HG03280 (cell line): Measurements from ENCODE around the gene ETV3L.
"Not testable (repeated sequence)": the region's sequence is repeated elsewhere in the genome, so short reads cannot be mapped to it uniquely, and the experiment has no call there.

ENCODE experiments used
- ATAC-seq: cut with Tn5 transposase; IDR thresholded peaks from one replicate; pipeline ENCODE4 v1.9.1; 2021; ENCODE audit warnings: mild to moderate bottlenecking, moderate library complexity; ENCODE audit not compliant: unreplicated experiment

The ETV3L gene

GRCh38 chr1:157105988-157106812 lies 6.6 kb upstream of the ETV3L start:
- ATAC-seq = peak; percentile 67

DNA sequence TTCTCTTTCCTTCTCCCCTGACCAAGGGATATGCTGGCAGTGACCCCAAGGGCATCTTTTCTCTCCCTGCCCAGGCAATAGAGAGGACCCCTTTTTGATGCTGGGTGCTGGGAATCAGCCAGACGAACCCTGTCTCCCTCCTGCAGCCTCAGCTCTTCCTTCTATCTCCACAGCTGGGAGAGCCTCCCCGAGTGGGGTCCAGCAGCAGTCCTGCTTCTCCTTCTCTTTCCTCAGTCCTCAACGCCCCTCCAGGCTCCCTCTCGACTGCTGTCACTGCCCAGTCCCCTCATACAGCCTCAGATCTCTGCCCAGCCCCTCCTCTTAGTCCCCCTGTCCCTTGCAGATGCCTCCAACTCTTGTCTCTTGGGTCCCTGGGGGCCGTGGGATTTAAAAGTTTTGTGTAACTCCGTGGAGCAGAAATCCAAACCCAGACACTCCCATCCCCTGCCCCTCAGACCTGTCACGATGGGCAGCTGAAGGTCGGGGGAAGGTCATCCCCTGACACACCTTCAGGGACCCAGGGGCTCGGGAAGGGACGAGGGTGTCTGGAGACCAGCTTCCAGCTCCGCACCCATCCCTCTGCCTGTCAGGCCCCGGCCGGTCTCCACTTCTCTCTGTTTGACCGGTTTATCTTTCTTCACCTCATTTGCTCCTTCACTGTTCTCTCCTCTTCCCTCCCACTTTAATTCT lies 5.8 kb upstream of the ETV3L start:
- no peak for ATAC-seq

DNA sequence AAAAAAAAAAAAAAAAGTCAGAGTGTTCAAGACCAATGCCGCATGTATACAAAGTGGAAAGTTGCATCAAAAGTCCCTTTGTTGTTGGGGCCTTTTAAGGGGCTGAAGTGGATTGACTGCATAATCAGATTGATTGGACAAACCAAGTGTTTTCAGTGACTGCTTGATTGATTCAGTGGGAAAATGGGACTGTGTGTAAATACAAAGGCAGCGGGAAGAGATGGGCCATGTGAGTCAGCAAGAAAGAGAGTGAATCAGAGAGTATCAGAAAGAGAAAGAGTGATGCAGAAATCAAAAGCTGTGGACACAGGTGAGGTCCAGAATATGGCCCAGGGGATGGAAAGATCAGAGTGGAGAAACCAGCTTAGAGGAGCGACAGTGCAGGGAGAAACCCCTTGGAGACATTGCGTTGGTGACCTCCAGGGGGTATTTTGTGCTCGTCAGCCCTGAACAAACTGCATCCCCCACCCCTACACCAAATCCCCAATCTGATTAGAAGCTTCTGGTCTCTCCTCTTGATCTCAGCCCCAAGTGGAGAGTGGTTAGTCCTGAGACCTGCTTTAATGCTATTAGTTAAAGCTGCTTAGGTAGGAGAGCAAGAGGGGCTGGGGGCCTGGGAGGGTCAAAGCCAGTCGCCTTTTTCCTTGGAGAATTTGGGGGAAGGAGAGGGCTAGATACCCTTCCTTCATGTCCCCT lies 5.1 kb upstream of the ETV3L start:
- no peak for ATAC-seq

GRCh38 chr1:157103268-157103667 lies 3.7 kb upstream of the ETV3L start:
- ATAC-seq = no peak

- ATAC-seq = no peak
These were observed 1.5 kb upstream of the ETV3L start for GRCh38 chr1:157101149-157101548.

- ATAC-seq = not testable (repeated sequence)
These were observed 498 bp downstream of the ETV3L start for GRCh38 chr1:157098987-157099632.

DNA sequence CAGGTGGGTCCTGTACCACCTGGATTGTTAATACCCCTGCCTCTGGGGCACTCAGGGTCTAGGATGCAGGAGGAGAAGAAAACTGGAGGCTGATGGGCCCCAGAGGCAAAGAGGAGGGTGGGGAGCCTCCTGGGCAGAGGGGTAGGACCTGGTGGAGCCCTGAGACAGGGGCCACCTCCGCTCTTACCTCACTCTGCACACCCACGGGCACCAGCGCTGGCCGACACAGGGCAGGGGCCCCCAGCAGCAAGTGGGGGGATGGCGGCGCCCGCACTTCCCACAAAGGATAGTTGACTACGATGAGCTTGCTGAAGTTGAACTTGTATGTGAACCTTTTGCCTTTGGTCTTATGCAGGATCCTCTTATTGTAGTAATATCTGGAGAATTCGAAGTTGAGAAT lies 1.1 kb downstream of the ETV3L start:
- no peak for ATAC-seq

- ATAC-seq = no peak
These were observed 1.9 kb downstream of the ETV3L start for GRCh38 chr1:157097692-157098091.

DNA sequence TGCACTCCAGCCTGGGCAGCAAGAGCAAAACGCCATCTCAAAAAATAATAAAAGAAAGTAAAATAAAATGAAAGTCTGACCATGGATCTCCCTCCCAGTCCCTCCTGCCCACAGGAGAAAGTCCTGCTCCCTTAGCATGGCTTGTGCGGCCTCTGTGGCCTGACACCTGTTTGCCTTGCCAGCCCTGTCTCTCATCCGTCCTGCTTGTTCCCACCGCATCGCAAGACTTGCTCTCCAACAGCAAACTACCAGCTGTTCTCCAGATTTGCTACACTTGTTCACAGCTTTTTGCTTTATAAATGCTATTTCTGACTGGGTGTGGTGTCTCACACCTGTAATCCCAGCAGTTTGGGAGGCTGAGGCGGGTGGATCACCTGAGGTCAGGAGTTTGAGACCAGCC lies 2.7 kb downstream of the ETV3L start:
- no peak for ATAC-seq

DNA sequence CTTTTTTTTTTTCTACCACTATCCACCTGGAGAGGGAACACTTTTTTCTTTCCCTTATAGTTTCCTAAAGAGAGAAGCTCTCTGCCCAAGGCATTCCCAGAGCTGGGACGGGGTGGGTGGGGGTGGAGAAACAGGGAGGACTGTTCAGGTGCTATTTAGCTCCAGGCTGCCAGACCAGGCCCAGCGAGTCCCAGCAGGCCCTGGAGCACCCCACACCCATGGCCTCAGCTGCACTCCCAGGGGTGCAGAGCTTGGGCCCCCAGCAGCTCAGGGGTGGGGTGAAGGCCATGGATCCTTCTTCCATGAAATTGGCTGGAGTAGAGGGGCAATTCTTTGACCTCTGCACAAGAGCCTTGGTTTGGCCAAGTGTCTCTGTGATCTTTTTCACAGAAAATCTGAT lies 4.1 kb downstream of the ETV3L start:
- no peak for ATAC-seq

GRCh38 chr1:157095091-157095490 lies 4.5 kb downstream of the ETV3L start:
- no peak for ATAC-seq

GRCh38 chr1:157092831-157093230 lies 6.8 kb downstream of the ETV3L start:
- no peak for ATAC-seq

GRCh38 chr1:157091668-157092273 lies 7.8 kb downstream of the ETV3L start:
- ATAC-seq = no peak

DNA sequence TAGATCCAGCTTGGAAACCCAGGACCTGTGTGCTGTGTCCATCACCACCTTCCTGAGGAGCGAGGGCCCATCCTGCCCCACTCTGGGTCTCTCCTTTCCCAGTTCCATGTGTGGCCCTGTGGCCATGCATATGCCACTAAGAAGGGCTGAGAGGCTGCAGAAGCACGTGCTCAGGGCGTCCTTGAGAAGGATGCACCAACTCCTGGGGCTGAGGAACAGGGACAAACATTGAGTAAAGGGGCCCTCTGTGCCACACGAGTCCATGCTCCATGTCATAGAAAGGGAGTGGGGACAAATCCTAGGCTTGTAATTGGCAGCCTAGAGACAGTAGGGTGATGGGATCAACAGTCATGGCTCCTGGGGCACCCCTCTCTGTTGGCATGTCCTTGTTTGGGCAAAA lies 8.4 kb downstream of the ETV3L start:
- no peak for ATAC-seq

- ATAC-seq = no peak
These were observed 8.8 kb downstream of the ETV3L start for GRCh38 chr1:157090771-157091170.

DNA sequence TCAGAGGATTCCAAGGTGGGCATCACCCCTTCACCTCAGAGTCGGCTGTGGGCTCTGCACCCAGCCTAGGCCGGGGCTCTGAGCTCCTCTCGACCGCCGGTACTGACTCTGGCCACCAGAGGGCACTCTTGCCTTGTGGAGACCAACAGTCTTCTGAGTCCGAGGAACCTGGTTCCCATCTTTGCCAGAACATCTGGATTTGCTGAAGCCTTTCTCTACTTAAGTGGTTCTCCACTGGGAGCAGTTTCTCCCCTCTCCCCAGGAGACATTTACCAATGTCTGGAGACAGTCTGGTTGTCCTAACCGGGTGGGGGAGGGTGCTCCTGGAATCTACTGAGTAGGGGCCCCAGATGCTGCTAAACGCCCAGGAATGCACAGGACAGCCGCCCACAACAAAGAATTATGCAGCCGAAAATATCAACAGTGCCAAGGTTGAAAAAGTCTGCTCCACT lies 9.4 kb downstream of the ETV3L start:
- ATAC-seq = peak; percentile 63

GRCh38 chr1:157089789-157090188 lies 9.8 kb downstream of the ETV3L start:
- ATAC-seq = no peak

DNA sequence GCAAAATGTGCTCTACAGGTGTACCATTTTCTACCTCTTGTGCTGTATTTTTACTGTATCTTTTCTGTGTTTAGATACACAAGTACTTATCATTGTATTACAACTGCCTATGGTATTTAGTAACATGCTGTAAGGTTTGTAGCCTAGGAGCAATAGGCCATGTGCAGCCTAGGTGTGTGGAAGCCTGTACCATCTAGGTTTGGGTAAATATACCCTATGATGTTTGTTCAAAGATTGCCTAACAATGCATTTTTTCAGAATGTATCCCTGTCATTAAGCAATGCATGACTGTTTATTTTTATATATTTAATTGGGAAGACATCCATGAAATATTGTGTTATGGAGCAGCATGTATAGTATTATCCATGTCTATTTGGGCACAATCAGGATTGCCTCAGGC lies 11.0 kb downstream of the ETV3L start:
- ATAC-seq = no peak

GRCh38 chr1:157087030-157087429 lies 12.6 kb downstream of the ETV3L start:
- ATAC-seq = no peak

- no peak for ATAC-seq
These were observed 13.3 kb downstream of the ETV3L start for GRCh38 chr1:157086299-157086698.

DNA sequence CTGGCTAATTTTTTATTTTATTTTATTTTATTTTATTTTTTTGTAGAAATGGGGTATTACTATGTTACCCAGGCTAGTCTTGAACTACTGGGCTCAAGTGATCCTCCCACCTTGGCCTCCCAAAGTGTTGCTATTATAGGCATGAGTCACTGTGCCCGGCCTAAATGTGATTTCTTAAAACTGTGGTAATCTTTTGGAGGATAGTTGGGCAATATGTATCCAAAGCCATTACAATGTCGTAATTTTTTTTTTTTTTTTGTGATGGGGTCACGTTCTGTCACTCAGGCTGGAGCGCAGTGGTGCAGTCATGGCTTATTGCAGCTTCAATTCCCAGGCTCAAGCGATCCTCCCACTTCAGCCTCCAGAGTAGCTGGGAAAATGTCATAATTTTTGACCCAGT lies 14.2 kb downstream of the ETV3L start:
- ATAC-seq = no peak
